Nephron (organoid): ENCODE data around the gene MRPL34.
A peak's percentile ranks its signal among the peaks of the same experiment; 100 is the strongest.

Experiments used
- H3K27ac Mint-ChIP-seq, 3 experiments: 2 replicates each; pipeline ENCODE4 v1.8.0; 2020; ENCODE audit warnings: mixed read lengths in 3 of 3, mild to moderate bottlenecking in 2 of 3, moderate library complexity in 1 of 3
- H3K27me3 Mint-ChIP-seq: 2 replicates; pipeline ENCODE4 v1.8.0; 2021; ENCODE audit warnings: low read depth, mild to moderate bottlenecking, moderate library complexity, mixed read lengths
- H3K36me3 Mint-ChIP-seq: 2 replicates; pipeline ENCODE4 v1.8.0; 2020; ENCODE audit warnings: low read depth, mixed read lengths
- H3K4me1 Mint-ChIP-seq: 2 replicates; pipeline ENCODE4 v1.8.0; 2020; ENCODE audit warnings: mixed read lengths
- H3K4me3 Mint-ChIP-seq, 3 experiments: 2 replicates each; pipeline ENCODE4 v1.8.0; 2020; ENCODE audit warnings: mild to moderate bottlenecking in 3 of 3, mixed read lengths in 3 of 3, moderate library complexity in 2 of 3
- H3K9me3 Mint-ChIP-seq: 2 replicates; pipeline ENCODE4 v1.8.0; 2020; ENCODE audit warnings: mixed read lengths
- TF ChIP-seq, protein P1 (sequence below), 3 experiments: fragments of 200-600 bp; sonication (generic); IDR thresholded peaks; one replicate each; pipeline ENCODE4 v1.5.0; 2021; ENCODE audit warnings: antibody characterized with exemption in 3 of 3; ENCODE audit not compliant: unreplicated experiment in 3 of 3

Gene MRPL34

DNA sequence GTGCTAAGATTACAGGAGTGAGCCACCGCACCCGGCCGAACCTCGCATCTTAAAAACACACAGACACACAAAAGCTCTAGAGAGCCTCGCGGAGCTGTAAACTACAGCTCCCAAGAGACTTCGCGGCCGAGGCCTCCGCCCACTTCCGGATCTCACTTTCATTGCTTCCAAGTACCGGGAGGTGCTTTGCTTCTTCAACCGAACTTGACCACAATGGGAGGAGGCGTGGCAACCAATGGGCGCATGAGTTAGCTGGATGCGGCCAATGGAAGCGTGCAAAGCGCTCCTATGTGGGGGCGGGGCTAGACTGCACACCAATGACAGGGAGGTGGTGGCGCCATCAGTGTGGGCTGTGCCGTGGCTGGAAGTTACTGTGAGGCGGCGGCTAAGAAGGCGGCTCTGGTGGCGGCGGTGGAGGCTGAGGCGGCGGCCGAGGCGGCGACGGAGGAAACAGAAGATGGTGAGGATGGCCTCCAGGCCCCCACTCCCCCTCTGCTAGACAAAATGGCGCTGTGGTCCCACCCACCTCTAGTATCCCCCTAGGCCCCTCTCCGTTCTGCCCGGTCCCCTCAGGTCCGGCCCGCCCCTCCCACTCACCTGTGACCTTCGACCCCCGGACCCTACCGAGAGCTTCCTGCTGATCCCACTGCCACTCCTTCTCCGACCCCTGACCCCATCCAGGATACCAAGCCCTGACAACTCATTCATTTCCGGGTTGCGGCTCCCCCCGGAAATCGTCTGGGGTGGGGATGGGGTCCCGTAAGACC is 3.7 kb downstream of the MRPL34 start, which contains the start of gene DDA1:
Gene DDA1, plus strand, starts transcription at position 366 of the 767 bp plus-strand sequence. Its CDS starts 92 bp downstream, at position 458.
- TF ChIP-seq, protein P1, sequence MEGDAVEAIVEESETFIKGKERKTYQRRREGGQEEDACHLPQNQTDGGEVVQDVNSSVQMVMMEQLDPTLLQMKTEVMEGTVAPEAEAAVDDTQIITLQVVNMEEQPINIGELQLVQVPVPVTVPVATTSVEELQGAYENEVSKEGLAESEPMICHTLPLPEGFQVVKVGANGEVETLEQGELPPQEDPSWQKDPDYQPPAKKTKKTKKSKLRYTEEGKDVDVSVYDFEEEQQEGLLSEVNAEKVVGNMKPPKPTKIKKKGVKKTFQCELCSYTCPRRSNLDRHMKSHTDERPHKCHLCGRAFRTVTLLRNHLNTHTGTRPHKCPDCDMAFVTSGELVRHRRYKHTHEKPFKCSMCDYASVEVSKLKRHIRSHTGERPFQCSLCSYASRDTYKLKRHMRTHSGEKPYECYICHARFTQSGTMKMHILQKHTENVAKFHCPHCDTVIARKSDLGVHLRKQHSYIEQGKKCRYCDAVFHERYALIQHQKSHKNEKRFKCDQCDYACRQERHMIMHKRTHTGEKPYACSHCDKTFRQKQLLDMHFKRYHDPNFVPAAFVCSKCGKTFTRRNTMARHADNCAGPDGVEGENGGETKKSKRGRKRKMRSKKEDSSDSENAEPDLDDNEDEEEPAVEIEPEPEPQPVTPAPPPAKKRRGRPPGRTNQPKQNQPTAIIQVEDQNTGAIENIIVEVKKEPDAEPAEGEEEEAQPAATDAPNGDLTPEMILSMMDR (IDR thresholded peaks at IDR 0.05; ENCODE audit: unreplicated experiment in 3 of 3): no peak
- H3K4me3 Mint-ChIP-seq: peak within 1 kb of the TSS; percentile 95 to 97 (median 96)
- H3K27me3 Mint-ChIP-seq: no peaks in the 10 kb centered on the region
- peak within 1 kb of the TSS; percentile 84 to 87 (median 86) for H3K27ac Mint-ChIP-seq
- H3K36me3 Mint-ChIP-seq: peaks cover 12% of the 10 kb centered on the region
- H3K4me1 Mint-ChIP-seq: peaks cover 43% of the 10 kb centered on the region
- no peaks in the 10 kb centered on the region for H3K9me3 Mint-ChIP-seq

DNA sequence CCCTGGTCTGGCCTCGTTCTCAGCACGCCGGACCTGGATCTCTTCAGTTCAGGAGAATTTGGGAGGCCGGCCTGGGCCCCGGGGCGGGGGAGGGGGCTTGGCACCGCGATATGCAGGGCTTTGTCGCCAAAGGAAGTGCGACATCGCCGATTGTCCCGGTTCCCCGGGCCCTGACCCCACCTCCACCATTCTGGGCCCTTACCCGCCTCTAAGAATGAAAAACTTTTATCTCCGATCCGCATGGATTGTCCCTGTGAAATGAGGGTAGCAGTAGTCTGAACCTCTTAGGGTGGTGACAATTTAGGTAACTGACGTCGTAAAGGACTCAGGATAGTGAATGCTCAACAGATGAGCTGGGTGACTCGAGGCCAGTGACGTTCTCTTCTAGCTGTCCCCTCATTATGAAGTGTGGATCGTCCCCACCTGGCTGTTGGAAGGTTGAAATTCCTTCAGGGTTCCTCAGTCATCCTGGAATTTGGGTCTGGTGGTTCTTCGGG is 4.3 kb downstream of the MRPL34 start:
- Mint-ChIP-seq H3K36me3 (peaks cover 12% of the 10 kb centered on the region), H3K4me3 (peak overlapping the region; percentile 95 to 97 (median 96)), H3K9me3 (no peaks in the 10 kb centered on the region), H3K27ac (peak overlapping the region; percentile 37 to 84 (median 79)), H3K27me3 (no peaks in the 10 kb centered on the region), H3K4me1 (peaks cover 36% of the 10 kb centered on the region)
- TF ChIP-seq, protein P1 (IDR thresholded peaks at IDR 0.05; ENCODE audit: unreplicated experiment in 3 of 3): no peak

DNA sequence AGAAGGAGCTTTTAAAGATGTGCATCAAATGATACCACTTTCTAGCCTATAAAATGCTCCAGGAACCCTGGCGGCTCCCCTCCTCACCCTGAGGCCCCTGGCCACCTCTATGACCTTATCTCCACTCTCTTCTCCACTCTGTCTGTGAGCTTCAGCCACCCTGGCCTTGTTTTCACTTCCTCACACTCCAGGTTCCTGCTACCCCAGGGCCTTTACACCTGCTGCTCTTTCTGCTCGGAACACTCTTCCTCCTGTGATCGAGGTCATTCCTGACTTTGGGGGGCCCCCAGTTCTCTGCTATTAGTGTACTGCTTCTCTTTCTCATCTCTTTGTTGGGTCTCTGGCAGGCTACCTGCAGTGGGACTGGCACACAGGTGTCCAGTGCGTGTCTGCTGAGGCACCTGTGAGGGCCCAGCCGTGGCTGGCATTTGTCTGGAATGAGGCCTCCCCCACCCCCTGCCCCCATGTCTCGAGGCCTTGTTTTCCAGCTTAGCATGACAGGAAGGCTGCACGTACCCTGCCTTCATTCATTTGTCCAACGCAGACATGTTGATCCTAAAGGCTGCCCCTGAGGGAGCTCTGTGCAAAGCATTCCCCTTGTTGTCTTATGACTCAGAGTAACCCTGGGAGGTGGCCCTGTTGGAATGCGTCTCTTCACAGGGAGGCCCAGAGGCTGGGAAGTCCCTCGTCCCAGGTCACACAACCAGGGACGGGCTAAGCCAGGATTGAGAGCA is 6.0 kb downstream of the MRPL34 start:
- no peaks in the 10 kb centered on the region for H3K9me3 Mint-ChIP-seq
- peaks cover 24% of the 10 kb centered on the region for H3K4me1 Mint-ChIP-seq
- TF ChIP-seq, protein P1 (IDR thresholded peaks at IDR 0.05; ENCODE audit: unreplicated experiment in 3 of 3): no peak

DNA sequence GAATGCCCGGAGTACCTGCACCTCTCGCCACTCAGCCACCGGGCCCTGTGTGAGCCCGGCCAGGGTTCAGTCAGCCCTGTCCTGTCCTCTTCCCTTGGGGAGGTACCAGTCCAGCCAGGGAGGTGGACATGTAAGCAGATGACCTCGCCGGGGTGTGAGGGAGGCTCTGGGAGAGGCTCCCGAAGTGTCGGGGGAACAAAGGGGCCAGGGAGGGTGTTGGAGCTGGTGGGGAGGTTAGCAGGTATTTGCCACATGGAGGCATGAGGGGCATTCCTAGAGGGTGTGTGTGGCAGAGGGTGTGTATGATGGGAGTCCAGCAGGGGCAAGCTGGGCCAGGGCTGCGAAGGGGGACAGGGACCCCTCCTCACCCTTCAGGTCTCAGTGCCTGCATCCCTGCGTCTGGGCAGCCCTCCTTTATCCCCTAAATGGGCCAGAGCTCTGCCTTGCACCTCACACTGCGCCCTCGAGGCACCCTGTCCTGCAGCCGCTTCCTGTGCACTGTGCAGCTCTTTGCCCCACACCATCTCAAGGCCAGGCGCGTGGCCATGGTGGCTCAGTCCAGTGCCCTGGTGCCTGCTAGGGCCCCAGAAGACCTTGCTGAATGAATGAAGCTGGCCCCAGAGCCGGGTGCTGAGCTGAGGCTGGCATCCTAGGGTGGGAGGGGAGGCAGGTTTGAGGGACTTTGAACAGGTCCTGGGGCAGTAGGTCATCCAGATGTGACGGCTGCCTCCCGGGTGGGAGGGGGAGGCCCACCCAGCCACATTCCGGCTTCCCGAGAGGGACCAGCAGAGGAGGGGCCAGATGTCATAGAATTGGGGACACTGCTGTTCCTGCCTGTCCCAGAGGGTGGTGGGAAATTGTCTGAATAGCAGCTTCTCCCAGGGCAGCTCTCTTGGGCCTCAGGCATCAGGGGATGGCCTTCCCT is 6.8 kb downstream of the MRPL34 start:
- no peaks in the 10 kb centered on the region for H3K9me3 Mint-ChIP-seq
- H3K4me3 Mint-ChIP-seq: peak overlapping the region; percentile 95 to 97 (median 96)
- no peak overlapping the region for H3K27ac Mint-ChIP-seq
- peaks cover 24% of the 10 kb centered on the region for H3K4me1 Mint-ChIP-seq
- H3K27me3 Mint-ChIP-seq: no peaks in the 10 kb centered on the region
- H3K36me3 Mint-ChIP-seq: peaks cover 21% of the 10 kb centered on the region
- TF ChIP-seq, protein P1 (IDR thresholded peaks at IDR 0.05; ENCODE audit: unreplicated experiment in 3 of 3): no peak

More for the DNA sequence above, 6.0 kb downstream of the MRPL34 start:
- Mint-ChIP-seq H3K36me3 (peaks cover 21% of the 10 kb centered on the region), H3K4me3 (peak overlapping the region; percentile 95 to 97 (median 96)), H3K27me3 (no peaks in the 10 kb centered on the region), H3K27ac (peak overlapping the region in 1 of 3 experiments; percentile 60)

DNA sequence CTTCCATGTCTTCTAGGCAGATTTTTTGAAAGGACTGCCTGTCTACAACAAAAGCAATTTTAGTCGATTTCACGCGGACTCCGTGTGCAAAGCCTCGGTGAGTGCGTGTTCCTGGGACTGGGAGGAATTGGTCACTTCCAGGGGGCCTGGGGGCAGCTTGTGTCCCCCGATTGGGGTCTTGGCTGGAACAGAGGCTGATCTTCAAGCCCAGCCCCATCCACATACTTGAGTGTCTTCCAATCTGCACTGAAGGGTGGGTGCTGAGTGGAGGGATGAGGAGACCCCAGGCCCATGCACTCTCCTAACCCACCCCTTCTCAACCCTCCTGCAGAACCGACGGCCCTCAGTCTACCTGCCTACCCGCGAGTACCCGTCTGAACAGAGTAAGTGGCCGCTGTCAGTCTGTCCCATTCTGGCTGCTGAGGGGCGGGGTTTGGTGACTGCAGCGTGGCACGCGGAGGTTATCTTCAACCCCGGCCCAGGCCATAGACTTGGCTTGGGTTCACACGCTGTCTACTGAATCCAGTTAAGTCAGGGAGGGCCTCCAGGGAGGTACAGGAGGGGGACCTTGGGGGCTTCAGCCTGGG is 8.4 kb downstream of the MRPL34 start:
- Mint-ChIP-seq H3K36me3 (peaks cover 21% of the 10 kb centered on the region), H3K4me3 (peak overlapping the region in 1 of 3 experiments; percentile 41), H3K9me3 (no peaks in the 10 kb centered on the region), H3K27ac (no peak overlapping the region), H3K4me1 (peaks cover 15% of the 10 kb centered on the region), H3K27me3 (no peaks in the 10 kb centered on the region)
- TF ChIP-seq, protein P1 (IDR thresholded peaks at IDR 0.05; ENCODE audit: unreplicated experiment in 3 of 3): no peak
